Right lobe of liver (tissue), 6 donors: Measurements from ENCODE around the gene POU2F1. TPM values are rescaled to one million over a fixed set of nuclear protein-coding genes. Genes with fewer than 3 reads are reported as not detected.
A peak's percentile ranks its signal among the peaks of the same experiment; 100 is the strongest.

Experiments used
- ATAC-seq, 4 donors: fragments of 200-7000 bp; cut with Tn5 transposase; one replicate each; pipeline ENCODE4 v1.9.1; 2020; ENCODE audit warnings: mild to moderate bottlenecking in 4 of 4, moderate library complexity in 4 of 4
- DNase-seq, 3 donors: peaks; one replicate each; pipeline ENCODE4 v3.0.0-alpha.2; 2020
- H3K27ac ChIP-seq, 3 donors: fragments of 200-600 bp; one replicate each; pipeline ENCODE4 v1.8.0; 2022
- H3K27me3 ChIP-seq, 2 donors: fragments of 200-600 bp; one replicate each; pipeline ENCODE4 v1.8.0; 2022
- H3K36me3 ChIP-seq, 4 donors: fragments of 200-600 bp; sonication (generic) in 1 of 4; one replicate each; pipeline versions ENCODE4 v1.5.1 to v1.8.0; 2017 to 2022; ENCODE audit warnings: control low read depth in 1 of 4
- H3K4me1 ChIP-seq, 4 donors: fragments of 200-600 bp; sonication (generic) in 1 of 4; one replicate each; pipeline versions ENCODE4 v1.5.1 to v1.8.0; 2017 to 2022; ENCODE audit warnings: control low read depth in 1 of 4
- H3K4me3 ChIP-seq, 3 donors: fragments of 200-600 bp; one replicate each; pipeline ENCODE4 v1.8.0; 2022
- H3K9me3 ChIP-seq, 4 donors: fragments of 200-600 bp; sonication (generic) in 1 of 4; one replicate each; pipeline versions ENCODE4 v1.5.1 to v1.8.0; 2017 to 2022; ENCODE audit warnings: control low read depth in 1 of 4
- CTCF ChIP-seq, 4 donors: fragments of 200-600 bp in 3 of 4; fragments of 450-650 bp in 1 of 4; IDR thresholded peaks; one replicate each; pipeline versions ENCODE4 v1.5.1 to v1.8.0; 2016 to 2022; ENCODE audit warnings: antibody characterized with exemption in 4 of 4, mild to moderate bottlenecking in 2 of 4
- POLR2A ChIP-seq: fragments of 450-650 bp; IDR thresholded peaks from one replicate; pipeline ENCODE4 v1.6.1; 2017; ENCODE audit warnings: antibody characterized with exemption, mild to moderate bottlenecking
- WGBS: methylation state at CpG from one replicate; pipeline ENCODE4 v1.1.6; 2018; ENCODE audit warnings: low coverage, low lambda C conversion rate; ENCODE audit not compliant: insufficient coverage; ENCODE audit errors: missing lambda C conversion rate; 5-methylcytosine and 5-hydroxymethylcytosine counted together
- intact Hi-C, 2 donors: fragments of 100-400 bp; cut with DNase I; formaldehyde crosslinking; loops; one replicate each; pipeline versions ENCODE4 v1.11.2 to v1.14.1; 2022
- total RNA-seq, 6 experiments: library from RNA; depleted of rRNA in 2 of 6; stranded (reverse); fragments of >200 nt in 2 of 6; fragmentation: NEBNext Ultra II Directional in 3 of 6; extraction: Animal tissue kit (Norgen Biotek cat#: 25700) in 3 of 6; gene quantifications; one replicate each; pipeline versions ENCODE4 v1.1.0 to v1.2.4, GENCODE V29; 2016 to 2023
- donor health status: DM: no; HTN: yes; CAD: no.
- donor health status: DM: no; HTN: no; CAD: no.
- donor health status: DM: no; HTN: no; CAD: no.
- donor health status: DM: no; HTN: yes; CAD: no.
- donor health status: DM: no; HTN: yes; CAD: no.

The POU2F1 gene
- total RNA-seq, 6 experiments from 2014 or later, result 4.8 to 10.3 (median 6.2) TPM

- H3K4me1 ChIP-seq, result peaks cover 0 to 3% (median 0%) of the 10 kb centered on the region in 4 donors
- H3K9me3 ChIP-seq, result no peaks in the 10 kb centered on the region
- H3K27me3 ChIP-seq, result no peaks in the 10 kb centered on the region
- TF ChIP-seq CTCF (IDR thresholded peaks at IDR 0.05) (no peak), POLR2A (no peak)
- no CpG with 5 or more reads among the region's 14 CpGs for WGBS
- DNase-seq, result peak in 1 of 3 donors; percentile 19
- ATAC-seq, result no peak
- H3K27ac ChIP-seq, result no peak overlapping the region
- H3K36me3 ChIP-seq, result no peaks in the 10 kb centered on the region
- H3K4me3 ChIP-seq, result no peak overlapping the region
- intact Hi-C loops, result no loop called here
Measured at GRCh38 chr1:167460836-167461235, 240.2 kb downstream of the POU2F1 start.

- DNase-seq (peak in 1 of 3 donors; percentile 5), ATAC-seq (no peak)
- no peak for TF ChIP-seq POLR2A
- no peak for TF ChIP-seq CTCF (IDR thresholded peaks at IDR 0.05)
- Histone ChIP-seq H3K4me1 (peaks cover 0 to 4% (median 0%) of the 10 kb centered on the region in 4 donors), H3K9me3 (no peaks in the 10 kb centered on the region), H3K27me3 (no peaks in the 10 kb centered on the region), H3K4me3 (no peak overlapping the region), H3K27ac (no peak overlapping the region), H3K36me3 (no peaks in the 10 kb centered on the region)
- whole genome bisulfite sequencing, result 83% methylated on average over 3 of the region's 8 CpGs
- intact Hi-C loops, result no loop called here
Measured at GRCh38 chr1:167462341-167462740, 241.7 kb downstream of the POU2F1 start.

GRCh38 chr1:167463080-167463479, 242.4 kb downstream of the POU2F1 start:
- Histone ChIP-seq H3K9me3 (no peaks in the 10 kb centered on the region), H3K27me3 (no peaks in the 10 kb centered on the region), H3K27ac (no peak overlapping the region), H3K4me1 (peaks cover 0 to 4% (median 0%) of the 10 kb centered on the region in 4 donors), H3K4me3 (no peak overlapping the region), H3K36me3 (no peaks in the 10 kb centered on the region)
- DNase-seq, result peak in 1 of 3 donors; percentile 1
- 62% methylated on average over 4 of the region's 4 CpGs for WGBS
- intact Hi-C loops, result no loop called here
- no peak for TF ChIP-seq POLR2A
- no peak for TF ChIP-seq CTCF (IDR thresholded peaks at IDR 0.05)
- ATAC-seq, result no peak

- Histone ChIP-seq H3K9me3 (no peaks in the 10 kb centered on the region), H3K4me1 (peaks cover 0 to 4% (median 0%) of the 10 kb centered on the region in 4 donors), H3K36me3 (no peaks in the 10 kb centered on the region), H3K27ac (no peak overlapping the region), H3K27me3 (no peaks in the 10 kb centered on the region), H3K4me3 (no peak overlapping the region)
- ATAC-seq, result no peak
- intact Hi-C loops, result no loop called here
- no peak for TF ChIP-seq CTCF (IDR thresholded peaks at IDR 0.05)
- TF ChIP-seq POLR2A, result no peak
- no peak for DNase-seq
- WGBS, result 51% methylated on average over 4 of the region's 6 CpGs
Measured at GRCh38 chr1:167463875-167464575, 243.3 kb downstream of the POU2F1 start.
